Hepatocyte (in vitro differentiated cells): Measurements from ENCODE around the gene RALB.

Experiments
- EZH2 ChIP-seq: fragments of 200-600 bp; sonication (generic); IDR thresholded peaks from 2 replicates; pipeline ENCODE4 v1.6.1; 2016; ENCODE audit warnings: antibody characterized with exemption, mild to moderate bottlenecking, borderline replicate concordance
- EZH2phosphoT487 ChIP-seq: fragments of 200-600 bp; sonication (generic); IDR thresholded peaks from one replicate; pipeline ENCODE4 v1.6.1; 2018; ENCODE audit warnings: antibody characterized with exemption, mild to moderate bottlenecking, low read depth, moderate library complexity; ENCODE audit not compliant: unreplicated experiment, severe bottlenecking
- TF ChIP-seq, protein P1 (sequence below): fragments of 200-600 bp; sonication (generic); IDR thresholded peaks from 2 replicates; pipeline ENCODE4 v1.5.1; 2016; ENCODE audit warnings: antibody characterized with exemption, mild to moderate bottlenecking; ENCODE audit not compliant: poor library complexity

DNA sequence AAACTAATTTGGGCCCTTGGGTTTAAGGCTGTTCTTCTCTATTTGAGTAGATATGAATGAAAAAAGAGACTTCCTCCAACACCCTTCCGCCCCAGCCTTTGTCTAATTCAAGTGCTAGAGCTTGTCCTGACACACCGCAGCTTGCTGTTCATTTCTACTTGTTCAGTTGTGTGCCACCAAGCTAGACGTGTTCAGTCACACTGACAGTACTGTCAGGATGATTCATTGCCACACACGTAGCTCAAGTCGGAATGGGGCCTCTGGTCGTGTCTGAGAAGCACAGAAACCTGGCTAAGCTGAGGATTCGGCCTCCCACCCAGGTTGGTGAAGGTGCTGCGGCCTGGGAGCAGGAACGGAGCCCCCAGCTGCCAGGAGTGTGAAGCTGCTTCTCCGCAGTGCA, 47.7 kb downstream of the RALB start:
- TF ChIP-seq, protein P1, sequence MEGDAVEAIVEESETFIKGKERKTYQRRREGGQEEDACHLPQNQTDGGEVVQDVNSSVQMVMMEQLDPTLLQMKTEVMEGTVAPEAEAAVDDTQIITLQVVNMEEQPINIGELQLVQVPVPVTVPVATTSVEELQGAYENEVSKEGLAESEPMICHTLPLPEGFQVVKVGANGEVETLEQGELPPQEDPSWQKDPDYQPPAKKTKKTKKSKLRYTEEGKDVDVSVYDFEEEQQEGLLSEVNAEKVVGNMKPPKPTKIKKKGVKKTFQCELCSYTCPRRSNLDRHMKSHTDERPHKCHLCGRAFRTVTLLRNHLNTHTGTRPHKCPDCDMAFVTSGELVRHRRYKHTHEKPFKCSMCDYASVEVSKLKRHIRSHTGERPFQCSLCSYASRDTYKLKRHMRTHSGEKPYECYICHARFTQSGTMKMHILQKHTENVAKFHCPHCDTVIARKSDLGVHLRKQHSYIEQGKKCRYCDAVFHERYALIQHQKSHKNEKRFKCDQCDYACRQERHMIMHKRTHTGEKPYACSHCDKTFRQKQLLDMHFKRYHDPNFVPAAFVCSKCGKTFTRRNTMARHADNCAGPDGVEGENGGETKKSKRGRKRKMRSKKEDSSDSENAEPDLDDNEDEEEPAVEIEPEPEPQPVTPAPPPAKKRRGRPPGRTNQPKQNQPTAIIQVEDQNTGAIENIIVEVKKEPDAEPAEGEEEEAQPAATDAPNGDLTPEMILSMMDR: no peak
- TF ChIP-seq EZH2 (no peak), EZH2phosphoT487 (no peak)
